Measurements from ENCODE around the gene CYB561A3.

DNA sequence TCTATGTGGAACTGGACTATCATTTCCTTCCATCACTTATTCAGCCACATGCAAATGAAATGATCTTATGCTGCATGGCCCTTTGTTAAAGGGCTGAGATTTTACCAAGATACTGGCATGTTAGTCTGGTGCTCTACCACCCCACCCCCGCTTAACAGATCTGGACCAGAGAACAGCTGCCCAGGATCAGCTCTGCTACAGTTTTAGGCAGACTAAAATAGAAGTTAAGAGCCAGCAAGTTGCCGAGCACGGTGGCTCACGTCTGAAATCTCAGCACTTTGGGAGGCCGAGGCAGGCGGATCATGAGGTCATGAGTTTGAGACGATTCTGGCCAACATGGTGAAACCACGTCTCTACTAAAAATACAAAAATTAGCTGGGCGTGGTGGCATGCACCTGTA lies 33.3 kb downstream of the CYB561A3 start:
- TF ChIP-seq, protein P1, sequence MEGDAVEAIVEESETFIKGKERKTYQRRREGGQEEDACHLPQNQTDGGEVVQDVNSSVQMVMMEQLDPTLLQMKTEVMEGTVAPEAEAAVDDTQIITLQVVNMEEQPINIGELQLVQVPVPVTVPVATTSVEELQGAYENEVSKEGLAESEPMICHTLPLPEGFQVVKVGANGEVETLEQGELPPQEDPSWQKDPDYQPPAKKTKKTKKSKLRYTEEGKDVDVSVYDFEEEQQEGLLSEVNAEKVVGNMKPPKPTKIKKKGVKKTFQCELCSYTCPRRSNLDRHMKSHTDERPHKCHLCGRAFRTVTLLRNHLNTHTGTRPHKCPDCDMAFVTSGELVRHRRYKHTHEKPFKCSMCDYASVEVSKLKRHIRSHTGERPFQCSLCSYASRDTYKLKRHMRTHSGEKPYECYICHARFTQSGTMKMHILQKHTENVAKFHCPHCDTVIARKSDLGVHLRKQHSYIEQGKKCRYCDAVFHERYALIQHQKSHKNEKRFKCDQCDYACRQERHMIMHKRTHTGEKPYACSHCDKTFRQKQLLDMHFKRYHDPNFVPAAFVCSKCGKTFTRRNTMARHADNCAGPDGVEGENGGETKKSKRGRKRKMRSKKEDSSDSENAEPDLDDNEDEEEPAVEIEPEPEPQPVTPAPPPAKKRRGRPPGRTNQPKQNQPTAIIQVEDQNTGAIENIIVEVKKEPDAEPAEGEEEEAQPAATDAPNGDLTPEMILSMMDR (IDR thresholded peaks at IDR 0.05), result no peak
- TF ChIP-seq EP300 (IDR thresholded peaks at IDR 0.05) (no peak), POLR2A (IDR thresholded peaks at IDR 0.05) (no peak), POLR2AphosphoS5 (IDR thresholded peaks at IDR 0.05) (no peak)

Data from stomach (tissue), 4 donors.